ENCODE measurements around the gene PREB. TPM values are rescaled to one million over a fixed set of nuclear protein-coding genes. Genes with fewer than 3 reads are reported as not detected.

PREB gene
- total RNA-seq, 1 donor from 2014 or later = 37.7 TPM

GRCh38 chr2:27109083-27109482 lies 25.4 kb downstream of the PREB start:
- Histone ChIP-seq H3K4me1 (no peaks in the 10 kb centered on the region), H3K9me3 (no peaks in the 10 kb centered on the region), H3K4me3 (no peak overlapping the region), H3K36me3 (no peaks in the 10 kb centered on the region), H3K27ac (no peak overlapping the region), H3K27me3 (ENCODE audit: low read depth) (no peaks in the 10 kb centered on the region)
- ATAC-seq (no peak), DNase-seq (no peak)
- TF ChIP-seq CTCF (IDR thresholded peaks at IDR 0.05) = no peak
- intact Hi-C loops (cut with DNase I) = no loop called here

GRCh38 chr2:27108221-27108620 lies 26.2 kb downstream of the PREB start:
- intact Hi-C loops (cut with DNase I) = no loop called here
- no peak for TF ChIP-seq CTCF (IDR thresholded peaks at IDR 0.05)
- ATAC-seq = no peak

GRCh38 chr2:27105981-27106380 lies 28.5 kb downstream of the PREB start:
- intact Hi-C loops (cut with DNase I) = no loop called here
- Histone ChIP-seq H3K27me3 (ENCODE audit: low read depth) (no peaks in the 10 kb centered on the region), H3K4me3 (no peak overlapping the region), H3K9me3 (no peaks in the 10 kb centered on the region), H3K36me3 (no peaks in the 10 kb centered on the region), H3K4me1 (no peaks in the 10 kb centered on the region), H3K27ac (no peak overlapping the region)
- TF ChIP-seq CTCF (IDR thresholded peaks at IDR 0.05) = no peak
- DNase-seq (no peak), ATAC-seq (no peak)

More at GRCh38 chr2:27108221-27108620, 26.2 kb downstream of the PREB start:
- no peak for DNase-seq
- Histone ChIP-seq H3K4me1 (no peaks in the 10 kb centered on the region), H3K9me3 (no peaks in the 10 kb centered on the region), H3K36me3 (no peaks in the 10 kb centered on the region), H3K27ac (no peak overlapping the region), H3K4me3 (no peak overlapping the region), H3K27me3 (ENCODE audit: low read depth) (no peaks in the 10 kb centered on the region)

- Histone ChIP-seq H3K27ac (no peak overlapping the region), H3K36me3 (no peaks in the 10 kb centered on the region), H3K4me3 (no peak overlapping the region), H3K9me3 (no peaks in the 10 kb centered on the region), H3K4me1 (peaks cover under 1% of the 10 kb centered on the region), H3K27me3 (ENCODE audit: low read depth) (no peaks in the 10 kb centered on the region)
- TF ChIP-seq CTCF (IDR thresholded peaks at IDR 0.05) = no peak
- intact Hi-C loops (cut with DNase I) = no loop called here
- ATAC-seq (no peak), DNase-seq (no peak)
These were observed 32.1 kb downstream of the PREB start for GRCh38 chr2:27102329-27102728.

- no peak for DNase-seq
- H3K9me3 ChIP-seq = no peaks in the 10 kb centered on the region
- H3K4me1 ChIP-seq = peaks cover 16% of the 10 kb centered on the region
- TF ChIP-seq CTCF (IDR thresholded peaks at IDR 0.05) = no peak
- no peak overlapping the region for H3K27ac ChIP-seq
- H3K4me3 ChIP-seq = no peak overlapping the region
- no peaks in the 10 kb centered on the region for H3K27me3 ChIP-seq (ENCODE audit: low read depth)
- no peak for ATAC-seq
- no peaks in the 10 kb centered on the region for H3K36me3 ChIP-seq
- intact Hi-C loops (cut with DNase I) = no loop called here
These were observed 34.4 kb downstream of the PREB start for GRCh38 chr2:27100036-27100435.
